GM23338 (cell line): Measurements from ENCODE around the gene FAM78B. TPM values are rescaled to one million over a fixed set of nuclear protein-coding genes. Genes with fewer than 3 reads are reported as not detected.

ENCODE experiments used
- ATAC-seq: fragments of 200-7000 bp; cut with Tn5 transposase; 3 replicates; pipeline ENCODE4 v1.9.1; 2020
- DNase-seq: peaks from one replicate; pipeline ENCODE4 v3.0.0-alpha.2; 2015; ENCODE audit warnings: low spot score
- H2AFZ ChIP-seq: fragments of 200-600 bp; sonication (generic); 2 replicates; pipeline ENCODE4 v1.8.0; 2016; ENCODE audit warnings: antibody characterized with exemption, mild to moderate bottlenecking, moderate library complexity
- H3F3A ChIP-seq: fragments of 200-600 bp; sonication (generic); replicated peaks from 2 replicates; pipeline ENCODE4 v1.8.0; 2017; ENCODE audit warnings: antibody characterized with exemption, mixed run types, low read depth
- H3K27ac ChIP-seq: fragments of 200-600 bp; sonication (generic); 2 replicates; pipeline ENCODE4 v1.6.1; 2016; ENCODE audit warnings: low read depth
- H3K27me3 ChIP-seq: fragments of 200-600 bp; sonication (generic); 2 replicates; pipeline ENCODE4 v1.8.0; 2016; ENCODE audit warnings: mild to moderate bottlenecking, mixed run types, moderate library complexity; ENCODE audit not compliant: insufficient read depth
- H3K36me3 ChIP-seq: fragments of 200-600 bp; sonication (generic); 2 replicates; pipeline ENCODE4 v1.8.0; 2016; ENCODE audit warnings: mild to moderate bottlenecking; ENCODE audit not compliant: insufficient read depth
- H3K4me1 ChIP-seq: fragments of 200-600 bp; sonication (generic); 2 replicates; pipeline ENCODE4 v1.8.0; 2016; ENCODE audit warnings: mild to moderate bottlenecking, moderate library complexity; ENCODE audit not compliant: insufficient read depth
- H3K4me2 ChIP-seq: fragments of 200-600 bp; sonication (generic); 2 replicates; pipeline ENCODE4 v1.7.1; 2017; ENCODE audit warnings: mixed run types
- H3K4me3 ChIP-seq: fragments of 200-600 bp; sonication (generic); 2 replicates; pipeline ENCODE4 v1.6.1; 2016; ENCODE audit warnings: mixed run types
- H3K79me2 ChIP-seq: fragments of 200-600 bp; sonication (generic); replicated peaks from 2 replicates; pipeline ENCODE4 v1.8.0; 2017; ENCODE audit warnings: mild to moderate bottlenecking; ENCODE audit not compliant: insufficient read depth
- H3K9me2 ChIP-seq: fragments of 200-600 bp; sonication (generic); 2 replicates; pipeline ENCODE4 v1.8.0; 2017; ENCODE audit not compliant: insufficient read depth
- H4K20me1 ChIP-seq: fragments of 200-600 bp; sonication (generic); replicated peaks from 2 replicates; pipeline ENCODE4 v1.8.0; 2017; ENCODE audit warnings: mild to moderate bottlenecking; ENCODE audit not compliant: insufficient read depth
- H3K27ac Mint-ChIP-seq: 2 replicates; pipeline ENCODE4 v1.8.0; 2020; ENCODE audit warnings: inconsistent platforms, mild to moderate bottlenecking, moderate library complexity, mixed read lengths
- H3K27me3 Mint-ChIP-seq: 3 replicates; pipeline ENCODE4 v1.8.0; 2022; ENCODE audit warnings: low read depth, mild to moderate bottlenecking, moderate library complexity, mixed read lengths, inconsistent platforms; ENCODE audit not compliant: insufficient read depth, poor library complexity
- H3K36me3 Mint-ChIP-seq: 3 replicates; pipeline ENCODE4 v1.8.0; 2021; ENCODE audit warnings: low read depth, mild to moderate bottlenecking, inconsistent platforms, moderate library complexity, mixed read lengths
- H3K4me1 Mint-ChIP-seq: 3 replicates; pipeline ENCODE4 v1.8.0; 2020; ENCODE audit warnings: mild to moderate bottlenecking, inconsistent platforms, mixed read lengths
- H3K4me3 Mint-ChIP-seq: 3 replicates; pipeline ENCODE4 v1.8.0; 2021; ENCODE audit warnings: moderate library complexity, mild to moderate bottlenecking, inconsistent platforms, mixed read lengths
- H3K9me3 Mint-ChIP-seq: 3 replicates; pipeline ENCODE4 v1.8.0; 2020; ENCODE audit warnings: moderate library complexity, mild to moderate bottlenecking, inconsistent platforms, mixed read lengths
- CREB1 ChIP-seq: fragments of 250-450 bp; sonication (Bioruptor Pico); IDR thresholded peaks from 2 replicates; pipeline ENCODE4 v1.5.0; 2020; ENCODE audit warnings: low read depth, mild to moderate bottlenecking, moderate library complexity
- CTCF ChIP-seq, 2 experiments: fragments of 200-600 bp in 1 of 2; sonication (generic) in 1 of 2; conservative IDR thresholded peaks; 2 replicates each; pipeline versions ENCODE4 v1.5.1 to v1.6.1; 2016 to 2017; ENCODE audit warnings: antibody characterized with exemption in 2 of 2, low read depth in 2 of 2, mild to moderate bottlenecking in 2 of 2, moderate library complexity in 1 of 2
- ETS1 ChIP-seq: IDR thresholded peaks from 2 replicates; pipeline ENCODE4 v1.6.1; 2016; ENCODE audit warnings: antibody characterized with exemption
- EZH2 ChIP-seq: fragments of 200-600 bp; sonication (generic); IDR thresholded peaks from one replicate; pipeline ENCODE4 v1.8.0; 2017; ENCODE audit warnings: antibody characterized with exemption, mild to moderate bottlenecking, low read depth; ENCODE audit not compliant: unreplicated experiment
- EZH2phosphoT487 ChIP-seq: fragments of 200-600 bp; sonication (generic); IDR thresholded peaks from one replicate; pipeline ENCODE4 v1.8.1; 2018; ENCODE audit warnings: antibody characterized with exemption; ENCODE audit not compliant: unreplicated experiment
- NANOG ChIP-seq: IDR thresholded peaks from 2 replicates; pipeline ENCODE4 v1.6.1; 2016; ENCODE audit warnings: antibody characterized with exemption, borderline replicate concordance
- POLR2AphosphoS5 ChIP-seq: IDR thresholded peaks from 2 replicates; pipeline ENCODE4 v1.6.1; 2016; ENCODE audit warnings: antibody characterized with exemption, low read depth
- REST ChIP-seq: IDR thresholded peaks from one replicate; pipeline ENCODE4 v1.6.1; 2018; ENCODE audit warnings: antibody characterized with exemption; ENCODE audit not compliant: unreplicated experiment
- STAT1 ChIP-seq: IDR thresholded peaks from one replicate; pipeline ENCODE4 v1.6.1; 2016; ENCODE audit warnings: antibody characterized with exemption; ENCODE audit not compliant: unreplicated experiment
- ZNF114 ChIP-seq: fragments of 250-450 bp; sonication (Bioruptor Pico); IDR thresholded peaks from 2 replicates; pipeline ENCODE4 v1.5.0; 2020; ENCODE audit warnings: mild to moderate bottlenecking, moderate library complexity
- ZNF462 ChIP-seq: fragments of 250-450 bp; sonication (Bioruptor Pico); IDR thresholded peaks from 2 replicates; pipeline ENCODE4 v1.5.0; 2020; ENCODE audit warnings: mild to moderate bottlenecking, moderate library complexity
- polyA plus RNA-seq: library from polyadenylated mRNA; unstranded; fragments of >200 nt; fragmentation: Nextera tagmentation; extraction: Ambion mirVana; gene quantifications from 2 replicates; pipeline ENCODE4 v1.2.1, GENCODE V29; 2016
- total RNA-seq: library from RNA; depleted of rRNA; stranded (reverse); fragments of >200 nt; shearing (Covaris generic); gene quantifications from 2 replicates; pipeline ENCODE4 v1.2.3, GENCODE V29; 2014

Gene FAM78B
- total and polyA plus RNA-seq, 2 experiments from 2014 or later = 1.6 to 4.6 TPM

- TF ChIP-seq REST = no peak
- no peak for TF ChIP-seq EZH2phosphoT487
- no peak for TF ChIP-seq CREB1 (CRISPR knock-in tag)
- no peak for TF ChIP-seq EZH2
- TF ChIP-seq STAT1 = no peak
- no peak for TF ChIP-seq CTCF (conservative IDR thresholded peaks at IDR 0.05; ENCODE audit: low read depth in 2 of 2)
Observed at GRCh38 chr1:166128195-166128594, 38.6 kb downstream of the FAM78B start (continued).

- Histone ChIP-seq H3K27me3 (no peaks in the 10 kb centered on the region), H3K4me1 (peaks cover 6% of the 10 kb centered on the region), H4K20me1 (no peaks in the 10 kb centered on the region), H2AFZ (no peak overlapping the region), H3F3A (no peaks in the 10 kb centered on the region), H3K27ac (no peak overlapping the region), H3K4me2 (no peak overlapping the region), H3K79me2 (no peaks in the 10 kb centered on the region), H3K4me3 (no peak overlapping the region), H3K9me2 (no peaks in the 10 kb centered on the region), H3K36me3 (no peaks in the 10 kb centered on the region)
- Mint-ChIP-seq H3K9me3 (no peaks in the 10 kb centered on the region; the same call in 2 of the 3 replicates), H3K4me3 (no peak overlapping the region), H3K4me1 (peaks cover 14% of the 10 kb centered on the region), H3K27ac (no peak overlapping the region), H3K27me3 (no peaks in the 10 kb centered on the region), H3K36me3 (no peaks in the 10 kb centered on the region)
- ATAC-seq = no peak
- DNase-seq = no peak
- no peak for TF ChIP-seq NANOG
- no peak for TF ChIP-seq POLR2AphosphoS5
- no peak for TF ChIP-seq ZNF462 (CRISPR knock-in tag)
- TF ChIP-seq ZNF114 (CRISPR knock-in tag) = no peak
- TF ChIP-seq EZH2phosphoT487 = no peak
- no peak for TF ChIP-seq ETS1
- TF ChIP-seq CREB1 (CRISPR knock-in tag) = no peak
- TF ChIP-seq EZH2 = no peak
Observed at GRCh38 chr1:166127003-166127402, 39.8 kb downstream of the FAM78B start.
